Right lobe of liver (tissue), 6 donors: ENCODE results near the gene CCL28. TPM values are rescaled to one million over a fixed set of nuclear protein-coding genes. Genes with fewer than 3 reads are reported as not detected.

Source experiments
- ATAC-seq, 4 donors: fragments of 200-7000 bp; cut with Tn5 transposase; one replicate each; pipeline ENCODE4 v1.9.1; 2020; ENCODE audit warnings: mild to moderate bottlenecking in 4 of 4, moderate library complexity in 4 of 4
- DNase-seq, 3 donors: peaks; one replicate each; pipeline ENCODE4 v3.0.0-alpha.2; 2020
- H3K27ac ChIP-seq, 3 donors: fragments of 200-600 bp; one replicate each; pipeline ENCODE4 v1.8.0; 2022
- H3K27me3 ChIP-seq, 2 donors: fragments of 200-600 bp; one replicate each; pipeline ENCODE4 v1.8.0; 2022
- H3K36me3 ChIP-seq, 4 donors: fragments of 200-600 bp; sonication (generic) in 1 of 4; one replicate each; pipeline versions ENCODE4 v1.5.1 to v1.8.0; 2017 to 2022; ENCODE audit warnings: control low read depth in 1 of 4
- H3K4me1 ChIP-seq, 4 donors: fragments of 200-600 bp; sonication (generic) in 1 of 4; one replicate each; pipeline versions ENCODE4 v1.5.1 to v1.8.0; 2017 to 2022; ENCODE audit warnings: control low read depth in 1 of 4
- H3K4me3 ChIP-seq, 3 donors: fragments of 200-600 bp; one replicate each; pipeline ENCODE4 v1.8.0; 2022
- H3K9me3 ChIP-seq, 4 donors: fragments of 200-600 bp; sonication (generic) in 1 of 4; one replicate each; pipeline versions ENCODE4 v1.5.1 to v1.8.0; 2017 to 2022; ENCODE audit warnings: control low read depth in 1 of 4
- CTCF ChIP-seq, 4 donors: fragments of 200-600 bp in 3 of 4; fragments of 450-650 bp in 1 of 4; IDR thresholded peaks; one replicate each; pipeline versions ENCODE4 v1.5.1 to v1.8.0; 2016 to 2022; ENCODE audit warnings: antibody characterized with exemption in 4 of 4, mild to moderate bottlenecking in 2 of 4
- POLR2A ChIP-seq: fragments of 450-650 bp; IDR thresholded peaks from one replicate; pipeline ENCODE4 v1.6.1; 2017; ENCODE audit warnings: antibody characterized with exemption, mild to moderate bottlenecking
- WGBS: methylation state at CpG from one replicate; pipeline ENCODE4 v1.1.6; 2018; ENCODE audit warnings: low coverage, low lambda C conversion rate; ENCODE audit not compliant: insufficient coverage; ENCODE audit errors: missing lambda C conversion rate; 5-methylcytosine and 5-hydroxymethylcytosine counted together
- intact Hi-C, 2 donors: fragments of 100-400 bp; cut with DNase I; formaldehyde crosslinking; loops; one replicate each; pipeline versions ENCODE4 v1.11.2 to v1.14.1; 2022
- total RNA-seq, 6 experiments: library from RNA; depleted of rRNA in 2 of 6; stranded (reverse); fragments of >200 nt in 2 of 6; fragmentation: NEBNext Ultra II Directional in 3 of 6; extraction: Animal tissue kit (Norgen Biotek cat#: 25700) in 3 of 6; gene quantifications; one replicate each; pipeline versions ENCODE4 v1.1.0 to v1.2.4, GENCODE V29; 2016 to 2023
- donor health status: DM: no; HTN: yes; CAD: no.
- donor health status: DM: no; HTN: no; CAD: no.
- donor health status: DM: no; HTN: no; CAD: no.
- donor health status: DM: no; HTN: yes; CAD: no.
- donor health status: DM: no; HTN: yes; CAD: no.

Gene CCL28
- total RNA-seq, 6 experiments from 2014 or later, result 1.00 to 2.3 (median 1.3) TPM

GRCh38 chr5:43335681-43336080 lies 76.5 kb downstream of the CCL28 start:
- TF ChIP-seq POLR2A (no peak), CTCF (IDR thresholded peaks at IDR 0.05) (no peak)
- ATAC-seq (no peak), DNase-seq (no peak)
- H3K36me3 ChIP-seq, result no peaks in the 10 kb centered on the region
- no peaks in the 10 kb centered on the region for H3K27me3 ChIP-seq
- no peak overlapping the region for H3K4me3 ChIP-seq
- intact Hi-C loops, result no loop called here
- 66% methylated on average over 4 of the region's 4 CpGs for WGBS
- H3K9me3 ChIP-seq, result no peaks in the 10 kb centered on the region
- no peak overlapping the region for H3K27ac ChIP-seq
- H3K4me1 ChIP-seq, result no peaks in the 10 kb centered on the region

DNA sequence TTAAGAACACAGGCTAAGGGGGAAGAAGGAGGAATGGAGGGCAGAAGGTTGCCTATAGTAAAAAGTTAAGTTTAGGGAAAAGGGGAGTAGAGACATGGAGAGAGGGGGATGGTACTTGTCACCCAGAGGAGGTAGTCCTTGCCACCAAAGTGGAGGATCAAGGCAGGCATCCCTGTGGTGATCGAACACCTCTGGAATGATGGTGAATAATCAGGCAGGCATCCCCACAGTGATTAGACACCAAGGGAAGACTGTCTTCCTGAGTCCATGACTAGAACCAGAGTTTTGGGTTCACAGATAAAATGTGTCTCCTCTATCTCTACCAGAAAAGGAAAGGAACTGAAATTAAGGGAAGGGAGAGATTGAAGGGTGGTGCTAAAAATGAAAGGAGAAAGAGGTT lies 79.8 kb downstream of the CCL28 start:
- H3K9me3 ChIP-seq, result no peaks in the 10 kb centered on the region
- H3K27ac ChIP-seq, result no peak overlapping the region
- H3K36me3 ChIP-seq, result no peaks in the 10 kb centered on the region
- intact Hi-C loops, result no loop called here
- no peak for DNase-seq
- no peaks in the 10 kb centered on the region for H3K27me3 ChIP-seq
- no peak for ATAC-seq
- WGBS, result no CpG with 5 or more reads among the region's 1 CpG
- no peak overlapping the region for H3K4me3 ChIP-seq
- TF ChIP-seq CTCF (IDR thresholded peaks at IDR 0.05) (no peak), POLR2A (no peak)
- H3K4me1 ChIP-seq, result no peaks in the 10 kb centered on the region

Other genes with a start within 250 kb of the CCL28 start
- under 1 TPM in 4 of 6 experiments, not detected in 2; 0.06 to 0.55 (median 0.12) TPM for gene NIM1K, start 220.2 kb downstream of the CCL28 start, total RNA-seq
- gene HMGCS1, start 99.0 kb downstream of the CCL28 start, total RNA-seq, result 100 to 1,000 TPM in 2 of 6 experiments, 10 to 100 TPM in 4; 27.9 to 341 (median 62.0) TPM
- 1 to 10 TPM; 3.9 to 5.1 (median 4.5) TPM for gene TMEM267, start 71.5 kb upstream of the CCL28 start, total RNA-seq
- gene C5orf34, start 102.8 kb upstream of the CCL28 start, total RNA-seq, result under 1 TPM; 0.15 to 0.99 (median 0.72) TPM
- 10 to 100 TPM; 36.0 to 56.3 (median 49.3) TPM for gene PAIP1, start 144.7 kb upstream of the CCL28 start, total RNA-seq
- gene NNT, start 190.8 kb upstream of the CCL28 start, total RNA-seq, result 100 to 1,000 TPM in 4 of 6 experiments, 10 to 100 TPM in 2; 81.3 to 250 (median 188) TPM